Adrenal gland (tissue), 12 donors: ENCODE data around the gene GALNTL6. TPM values are rescaled to one million over a fixed set of nuclear protein-coding genes. Genes with fewer than 3 reads are reported as not detected.
A peak's percentile ranks its signal among the peaks of the same experiment; 100 is the strongest.

Experiments used
- DNase-seq, 7 donors: peaks; one replicate each; pipeline ENCODE4 v3.0.0-alpha.2; 2019 to 2020
- H3K27ac ChIP-seq, 5 donors: fragments of 200-600 bp; sonication (generic) in 4 of 5; 1 replicate in 3 of 5; 2 replicates in 2 of 5; pipeline versions ENCODE4 v1.5.1 to v1.8.0; 2016 to 2020; ENCODE audit warnings: mild to moderate bottlenecking in 1 of 5
- H3K27me3 ChIP-seq: fragments of 200-600 bp; 2 replicates; pipeline ENCODE4 v1.8.0; 2021
- H3K36me3 ChIP-seq, 2 donors: fragments of 200-600 bp; replicated peaks in 1 of 2; 1 replicate in 1 of 2; 2 replicates in 1 of 2; pipeline versions ENCODE4 v1.5.1 to v1.8.0; 2018 to 2022
- H3K4me1 ChIP-seq, 2 donors: fragments of 200-600 bp; replicated peaks in 1 of 2; 1 replicate in 1 of 2; 2 replicates in 1 of 2; pipeline versions ENCODE4 v1.5.1 to v1.8.0; 2018 to 2021
- H3K4me3 ChIP-seq, 4 donors: fragments of 200-600 bp; sonication (generic) in 3 of 4; one replicate each; pipeline ENCODE4 v1.5.1; 2016 to 2018
- H3K9me3 ChIP-seq, 3 donors: fragments of 200-600 bp; sonication (generic) in 1 of 3; replicated peaks in 1 of 3; 1 replicate in 2 of 3; 2 replicates in 1 of 3; pipeline versions ENCODE4 v1.5.1 to v1.8.0; 2016 to 2021
- CTCF ChIP-seq, 6 experiments: fragments of 450-650 bp in 4 of 6; fragments of 200-600 bp in 2 of 6; sonication (generic) in 1 of 6; IDR thresholded peaks; 1 replicate in 5 of 6; 2 replicates in 1 of 6; pipeline versions ENCODE4 v1.5.1 to v1.8.0; 2016 to 2021; ENCODE audit warnings: antibody characterized with exemption in 6 of 6, mild to moderate bottlenecking in 2 of 6, moderate library complexity in 1 of 6
- POLR2A ChIP-seq, 2 donors: fragments of 450-650 bp; IDR thresholded peaks; one replicate each; pipeline ENCODE4 v1.6.1; 2017; ENCODE audit warnings: antibody characterized with exemption in 2 of 2, mild to moderate bottlenecking in 2 of 2, moderate library complexity in 1 of 2
- WGBS, 4 donors: extraction: QIAGEN DNeasy Blood & Tissue Kit in 2 of 4; methylation state at CpG; one replicate each; pipeline versions ENCODE4 v1.1.5 to v1.1.7; 2013 to 2017; 5-methylcytosine and 5-hydroxymethylcytosine counted together
- intact Hi-C, 2 donors: fragments of 100-400 bp; cut with DNase I; formaldehyde crosslinking; loops; one replicate each; pipeline versions ENCODE4 v1.14.1 to v1.15.0; 2022 to 2023
- polyA plus RNA-seq, 3 donors: library from polyadenylated mRNA; stranded (reverse); fragments of 200-250 nt in 2 of 3; fragments of 350-450 nt in 1 of 3; fragmentation: Illumina TruSeq in 1 of 3; extraction: RNeasy Lipid Tissue Mini Kit (QIAGEN cat#74804) in 1 of 3; gene quantifications; one replicate each; pipeline ENCODE4 v1.2.3, GENCODE V29; 2013 to 2014
- total RNA-seq, 9 donors: library from RNA; depleted of rRNA in 4 of 9; stranded (reverse); fragments of >200 nt in 4 of 9; fragments of 120-200 nt in 1 of 9; fragmentation: NEBNext Ultra II Directional in 1 of 9; extraction: Animal tissue kit (Norgen Biotek cat#: 25700) in 1 of 9; gene quantifications; one replicate each; pipeline versions ENCODE4 v1.1.0 to v1.2.4, GENCODE V29; 2013 to 2023
- donor health status: healthy with polysubstance abuse.
- donor health status: Bipolar disorder and iron deficiency.
- donor health status: DM: yes; HTN: yes; CAD: no.
- donor health status: DM: no; HTN: no; CAD: no.
- donor health status: DM: no; HTN: no; CAD: no.
- donor health status: DM: yes; HTN: yes; CAD: no.

Gene GALNTL6
- total and polyA plus RNA-seq, 12 donors = 0.10 to 0.96 (median 0.42) TPM; not detected in 1

DNA sequence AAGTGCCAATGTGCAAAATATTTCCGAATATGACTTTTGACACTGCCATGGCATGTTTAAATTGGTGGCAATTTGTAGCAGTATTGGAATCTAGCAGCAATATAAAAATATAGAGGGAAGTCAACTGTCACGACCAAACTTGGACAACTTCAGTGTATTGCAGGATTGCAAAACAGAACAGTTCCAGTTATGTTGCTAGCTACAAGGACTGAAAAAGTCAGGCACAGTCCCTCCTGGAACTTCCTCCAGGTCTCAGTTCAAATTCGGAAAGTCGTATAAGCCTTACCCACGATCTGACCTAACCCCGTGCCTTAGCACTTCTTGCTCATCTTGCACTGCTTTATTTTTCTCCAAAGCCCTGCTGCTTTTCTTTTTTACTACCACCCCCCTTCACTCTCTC, 965.4 kb downstream of the GALNTL6 start:
- H3K36me3 ChIP-seq = no peaks in the 10 kb centered on the region
- TF ChIP-seq POLR2A (IDR thresholded peaks at IDR 0.05) = no peak
- TF ChIP-seq CTCF (IDR thresholded peaks at IDR 0.05) = no peak
- 49 to 63% (median 60%) methylated on average over 6 of the region's 6 CpGs for WGBS, 4 donors
- intact Hi-C loops = no loop called here
- H3K9me3 ChIP-seq = no peaks in the 10 kb centered on the region
- no peaks in the 10 kb centered on the region for H3K4me1 ChIP-seq
- H3K4me3 ChIP-seq = no peak overlapping the region
- DNase-seq = no peak
- no peak overlapping the region for H3K27ac ChIP-seq
- H3K27me3 ChIP-seq = no peaks in the 10 kb centered on the region

- Histone ChIP-seq H3K4me3 (no peak overlapping the region), H3K4me1 (no peaks in the 10 kb centered on the region), H3K27me3 (no peaks in the 10 kb centered on the region), H3K9me3 (no peaks in the 10 kb centered on the region), H3K27ac (no peak overlapping the region), H3K36me3 (no peaks in the 10 kb centered on the region)
- no peak for TF ChIP-seq CTCF (IDR thresholded peaks at IDR 0.05)
- no peak for TF ChIP-seq POLR2A (IDR thresholded peaks at IDR 0.05)
- no peak for DNase-seq
- intact Hi-C loops = no loop called here
- WGBS, 4 donors = 46 to 55% (median 48%) methylated on average over 3 of the region's 3 CpGs
Measured at GRCh38 chr4:172780566-172781081, 967.4 kb downstream of the GALNTL6 start.

- Histone ChIP-seq H3K36me3 (no peaks in the 10 kb centered on the region), H3K4me3 (no peak overlapping the region), H3K9me3 (no peaks in the 10 kb centered on the region), H3K27ac (no peak overlapping the region), H3K4me1 (no peaks in the 10 kb centered on the region), H3K27me3 (no peaks in the 10 kb centered on the region)
- intact Hi-C loops = no loop called here
- no peak for TF ChIP-seq CTCF (IDR thresholded peaks at IDR 0.05)
- TF ChIP-seq POLR2A (IDR thresholded peaks at IDR 0.05) = no peak
- no peak for DNase-seq
- WGBS, 4 donors = 59 to 76% (median 69%) methylated on average over 1 of the region's 1 CpG
Measured at GRCh38 chr4:172785613-172786012, 972.4 kb downstream of the GALNTL6 start.

DNA sequence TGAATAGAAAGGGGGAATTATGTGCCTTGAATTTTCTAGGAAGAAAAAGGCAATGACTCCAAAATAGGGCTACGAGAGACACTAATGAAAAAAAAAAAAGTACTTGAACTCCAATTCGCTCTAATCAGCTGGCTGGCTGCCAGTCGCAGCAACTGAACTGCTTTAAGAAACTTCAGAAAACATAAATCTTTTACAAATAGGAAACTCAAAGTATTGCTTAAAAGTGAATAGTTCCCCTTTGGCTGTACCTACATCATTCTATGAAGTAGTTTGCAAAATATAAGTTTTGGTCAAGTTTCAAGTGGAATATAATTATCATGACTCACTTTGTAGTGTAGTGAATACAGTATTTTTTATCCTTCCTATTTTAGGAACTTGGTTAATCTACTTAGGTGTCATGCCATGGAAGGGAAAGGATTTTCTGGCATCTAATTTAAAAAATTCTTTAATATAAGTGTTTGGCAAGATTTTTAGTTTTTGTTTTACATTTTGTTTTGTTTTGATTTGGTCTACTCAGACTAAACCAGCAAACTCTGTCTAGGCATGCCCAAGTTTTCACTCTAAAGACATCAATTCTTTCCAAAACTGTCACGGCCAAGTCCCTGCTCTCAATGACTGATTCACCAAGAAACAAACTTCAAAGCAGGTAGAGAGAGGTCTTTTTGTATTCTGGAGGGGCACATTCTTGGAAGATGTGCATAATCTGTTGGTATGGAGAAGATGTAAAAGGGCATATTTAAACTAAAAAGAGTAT, 973.0 kb downstream of the GALNTL6 start:
- 12 to 25% (median 16%) methylated on average over 4 of the region's 4 CpGs for WGBS, 4 donors
- Histone ChIP-seq H3K4me3 (no peak overlapping the region), H3K27me3 (no peaks in the 10 kb centered on the region), H3K36me3 (no peaks in the 10 kb centered on the region), H3K27ac (no peak overlapping the region), H3K4me1 (no peaks in the 10 kb centered on the region), H3K9me3 (no peaks in the 10 kb centered on the region)
- intact Hi-C loops = no loop called here
- no peak for TF ChIP-seq POLR2A (IDR thresholded peaks at IDR 0.05)
- no peak for TF ChIP-seq CTCF (IDR thresholded peaks at IDR 0.05)
- DNase-seq = peak in 6 of 7 donors; percentile 16 to 59 (median 40)
